ENCODE measurements around the gene NCCRP1. TPM values are rescaled to one million over a fixed set of nuclear protein-coding genes. Genes with fewer than 3 reads are reported as not detected.

NCCRP1 gene
- total RNA-seq, 2 experiments from 2014 or later = not detected

- no peak overlapping the region for H3K27ac Mint-ChIP-seq
- ChIA-PET POLR2A (no interaction called here), CTCF (no interaction called here)
- no peaks in the 10 kb centered on the region for H3K36me3 Mint-ChIP-seq (ENCODE audit: low read depth)
- H3K27me3 Mint-ChIP-seq = peaks cover 14% of the 10 kb centered on the region
- H3K4me1 ChIP-seq (ENCODE audit: insufficient read depth, low read length) = peaks cover 5% of the 10 kb centered on the region
- no peak overlapping the region for H3K4me3 ChIP-seq (ENCODE audit: low read length)
- intact Hi-C loops (cut with DNase I, micrococcal nuclease) = no loop called here
- no peak overlapping the region for H3K27ac ChIP-seq (ENCODE audit: low read depth in 1 of 2, low read length in 2 of 2)
- peaks cover 5 to 14% of the 10 kb centered on the region in 2 experiments for H3K27me3 ChIP-seq (ENCODE audit: control insufficient read depth in 1 of 2, insufficient read depth in 2 of 2, low read length in 2 of 2)
- no peaks in the 10 kb centered on the region for H3K4me1 Mint-ChIP-seq (ENCODE audit: low read depth)
- H3K4me3 Mint-ChIP-seq = no peak overlapping the region
- H3K36me3 ChIP-seq (ENCODE audit: insufficient read depth, low read length) = no peaks in the 10 kb centered on the region
- TF ChIP-seq CTCF (IDR thresholded peaks at IDR 0.05) = no peak
- H3K9me3 Mint-ChIP-seq = no peaks in the 10 kb centered on the region
- ATAC-seq (ENCODE audit: poor library complexity) = no peak
- DNase-seq = no peak
- peaks cover 0 to 5% of the 10 kb centered on the region in 2 experiments for H3K9me3 ChIP-seq (ENCODE audit: control insufficient read depth in 1 of 2, insufficient read depth in 1 of 2, low read length in 2 of 2)
These were observed 11.5 kb downstream of the NCCRP1 start for GRCh38 chr19:39208175-39208795.

- no peak overlapping the region for H3K27ac ChIP-seq (ENCODE audit: low read depth in 1 of 2, low read length in 2 of 2)
- H3K27ac Mint-ChIP-seq = no peak overlapping the region
- H3K4me3 ChIP-seq (ENCODE audit: low read length) = no peak overlapping the region
- H3K36me3 Mint-ChIP-seq (ENCODE audit: low read depth) = no peaks in the 10 kb centered on the region
- ChIA-PET POLR2A (no interaction called here), CTCF (no interaction called here)
- H3K27me3 ChIP-seq (ENCODE audit: control insufficient read depth in 1 of 2, insufficient read depth in 2 of 2, low read length in 2 of 2) = peaks cover 0 to 5% of the 10 kb centered on the region in 2 experiments
- H3K4me1 Mint-ChIP-seq (ENCODE audit: low read depth) = no peaks in the 10 kb centered on the region
- intact Hi-C loops (cut with DNase I, micrococcal nuclease) = no loop called here
- peaks cover 5% of the 10 kb centered on the region for H3K4me1 ChIP-seq (ENCODE audit: insufficient read depth, low read length)
- peaks cover 5% of the 10 kb centered on the region for H3K27me3 Mint-ChIP-seq
- H3K9me3 Mint-ChIP-seq = no peaks in the 10 kb centered on the region
- H3K4me3 Mint-ChIP-seq = no peak overlapping the region
- ATAC-seq (ENCODE audit: poor library complexity) (no peak), DNase-seq (no peak)
- no peaks in the 10 kb centered on the region for H3K9me3 ChIP-seq (ENCODE audit: control insufficient read depth in 1 of 2, insufficient read depth in 1 of 2, low read length in 2 of 2)
- no peak for TF ChIP-seq CTCF (IDR thresholded peaks at IDR 0.05)
- H3K36me3 ChIP-seq (ENCODE audit: insufficient read depth, low read length) = no peaks in the 10 kb centered on the region
These were observed 12.4 kb downstream of the NCCRP1 start for GRCh38 chr19:39209196-39209595.

- intact Hi-C loops (cut with DNase I, micrococcal nuclease) = loop anchor here (1.0 to 2.0 kb wide), 2 partner anchors 116 to 201 kb away; partner anchors contain the start of gene PLEKHG2 (in 1 of the 2)
- Histone ChIP-seq H3K27ac (ENCODE audit: low read depth in 1 of 2, low read length in 2 of 2) (no peak overlapping the region), H3K4me3 (ENCODE audit: low read length) (no peak overlapping the region), H3K9me3 (ENCODE audit: control insufficient read depth in 1 of 2, insufficient read depth in 1 of 2, low read length in 2 of 2) (no peaks in the 10 kb centered on the region), H3K27me3 (ENCODE audit: control insufficient read depth in 1 of 2, insufficient read depth in 2 of 2, low read length in 2 of 2) (no peaks in the 10 kb centered on the region), H3K4me1 (ENCODE audit: insufficient read depth, low read length) (peaks cover 5% of the 10 kb centered on the region), H3K36me3 (ENCODE audit: insufficient read depth, low read length) (no peaks in the 10 kb centered on the region)
- no peaks in the 10 kb centered on the region for H3K36me3 Mint-ChIP-seq (ENCODE audit: low read depth)
- ChIA-PET CTCF (no interaction called here), POLR2A (interaction anchor here (1.0 kb wide), 1 partner anchor 116 kb away, joined by 3 read pairs; no protein-coding TSS in a partner anchor)
- peaks cover under 1% of the 10 kb centered on the region for H3K27me3 Mint-ChIP-seq
- ATAC-seq (ENCODE audit: poor library complexity) (no peak), DNase-seq (no peak)
- TF ChIP-seq CTCF (IDR thresholded peaks at IDR 0.05) = no peak
- no peak overlapping the region for H3K27ac Mint-ChIP-seq
- H3K9me3 Mint-ChIP-seq = no peaks in the 10 kb centered on the region
- no peaks in the 10 kb centered on the region for H3K4me1 Mint-ChIP-seq (ENCODE audit: low read depth)
- H3K4me3 Mint-ChIP-seq = no peak overlapping the region
These were observed 15.1 kb downstream of the NCCRP1 start for GRCh38 chr19:39211731-39212374.

Measured in CD4-positive, alpha-beta T cell (primary cell).